HEK293 (cell line): ENCODE data around the gene STEAP3.

ENCODE experiments used
- ZFP41 ChIP-seq: fragments of 450-650 bp; formaldehyde crosslinking; IDR thresholded peaks from 2 replicates; pipeline ENCODE4 v1.5.1; 2016; ENCODE audit warnings: missing biosample characterization, missing genetic modification characterization, borderline replicate concordance
- ZNF112 ChIP-seq: fragments of 450-650 bp; formaldehyde crosslinking; IDR thresholded peaks from 2 replicates; pipeline ENCODE4 v1.5.0; 2017; ENCODE audit warnings: missing biosample characterization, missing genetic modification characterization
- ZNF121 ChIP-seq: fragments of 450-650 bp; formaldehyde crosslinking; IDR thresholded peaks from 2 replicates; pipeline ENCODE4 v1.5.1; 2016; ENCODE audit warnings: missing biosample characterization, missing genetic modification characterization
- ZNF24 ChIP-seq: fragments of 450-650 bp; formaldehyde crosslinking; IDR thresholded peaks from 2 replicates; pipeline ENCODE4 v1.5.1; 2016; ENCODE audit warnings: missing biosample characterization, missing genetic modification characterization
- ZNF600 ChIP-seq: fragments of 450-650 bp; formaldehyde crosslinking; IDR thresholded peaks from 2 replicates; pipeline ENCODE4 v1.5.1; 2016; ENCODE audit warnings: missing biosample characterization, missing genetic modification characterization
- ZNF621 ChIP-seq: fragments of 450-650 bp; formaldehyde crosslinking; IDR thresholded peaks from 2 replicates; pipeline ENCODE4 v1.5.1; 2017; ENCODE audit warnings: missing biosample characterization, missing genetic modification characterization
- ZNF76 ChIP-seq: fragments of 450-650 bp; formaldehyde crosslinking; IDR thresholded peaks from 2 replicates; pipeline ENCODE4; 2016; ENCODE audit warnings: low read depth, missing biosample characterization, missing genetic modification characterization, borderline replicate concordance
- TF ChIP-seq, protein P1 (sequence below): fragments of 450-650 bp; formaldehyde crosslinking; IDR thresholded peaks from 2 replicates; pipeline ENCODE4 v1.5.1; 2016; ENCODE audit warnings: missing biosample characterization, missing genetic modification characterization
- TF ChIP-seq, protein P2 (sequence below): fragments of 450-650 bp; formaldehyde crosslinking; IDR thresholded peaks from 2 replicates; pipeline ENCODE4 v1.5.1; 2016; ENCODE audit warnings: missing biosample characterization, missing genetic modification characterization

DNA sequence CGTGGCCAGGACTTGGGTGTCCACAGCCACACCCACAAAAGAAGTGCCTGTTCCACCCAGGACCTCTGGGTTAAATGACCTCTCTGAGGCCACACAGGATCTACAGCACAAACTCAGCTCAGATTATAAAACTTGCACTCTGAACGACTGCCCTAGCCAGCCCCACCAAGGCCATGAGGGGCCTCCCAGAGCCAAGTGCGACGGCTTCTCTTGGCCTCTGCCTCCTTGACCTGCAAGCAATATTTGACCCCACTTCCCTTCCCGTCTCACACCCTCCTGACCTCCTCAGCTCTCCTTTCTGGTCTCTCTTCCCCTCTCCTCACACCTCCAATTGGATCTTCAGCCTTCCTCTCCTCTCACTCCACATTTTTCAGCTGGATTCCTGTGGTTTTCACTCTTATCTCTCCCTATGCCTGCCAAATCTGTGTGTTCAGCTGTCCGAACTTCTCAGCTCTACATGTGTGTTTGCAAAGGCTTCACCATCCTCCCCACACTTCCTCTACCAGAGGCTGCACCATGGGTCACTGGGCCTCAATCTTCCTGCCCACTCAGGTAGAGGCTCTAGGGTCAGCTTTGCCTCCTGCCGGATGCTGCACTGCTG lies 25.3 kb upstream of the STEAP3 start:
- TF ChIP-seq ZFP41 (tag by site-specific recombination) (no peak), ZNF112 (tag by site-specific recombination) (no peak), ZNF600 (no peak), ZNF621 (no peak), ZNF24 (tag by site-specific recombination) (no peak), ZNF121 (tag by site-specific recombination) (no peak), ZNF76 (no peak)
- TF ChIP-seq, protein P1, sequence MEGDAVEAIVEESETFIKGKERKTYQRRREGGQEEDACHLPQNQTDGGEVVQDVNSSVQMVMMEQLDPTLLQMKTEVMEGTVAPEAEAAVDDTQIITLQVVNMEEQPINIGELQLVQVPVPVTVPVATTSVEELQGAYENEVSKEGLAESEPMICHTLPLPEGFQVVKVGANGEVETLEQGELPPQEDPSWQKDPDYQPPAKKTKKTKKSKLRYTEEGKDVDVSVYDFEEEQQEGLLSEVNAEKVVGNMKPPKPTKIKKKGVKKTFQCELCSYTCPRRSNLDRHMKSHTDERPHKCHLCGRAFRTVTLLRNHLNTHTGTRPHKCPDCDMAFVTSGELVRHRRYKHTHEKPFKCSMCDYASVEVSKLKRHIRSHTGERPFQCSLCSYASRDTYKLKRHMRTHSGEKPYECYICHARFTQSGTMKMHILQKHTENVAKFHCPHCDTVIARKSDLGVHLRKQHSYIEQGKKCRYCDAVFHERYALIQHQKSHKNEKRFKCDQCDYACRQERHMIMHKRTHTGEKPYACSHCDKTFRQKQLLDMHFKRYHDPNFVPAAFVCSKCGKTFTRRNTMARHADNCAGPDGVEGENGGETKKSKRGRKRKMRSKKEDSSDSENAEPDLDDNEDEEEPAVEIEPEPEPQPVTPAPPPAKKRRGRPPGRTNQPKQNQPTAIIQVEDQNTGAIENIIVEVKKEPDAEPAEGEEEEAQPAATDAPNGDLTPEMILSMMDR, result no peak
- TF ChIP-seq, protein P2, sequence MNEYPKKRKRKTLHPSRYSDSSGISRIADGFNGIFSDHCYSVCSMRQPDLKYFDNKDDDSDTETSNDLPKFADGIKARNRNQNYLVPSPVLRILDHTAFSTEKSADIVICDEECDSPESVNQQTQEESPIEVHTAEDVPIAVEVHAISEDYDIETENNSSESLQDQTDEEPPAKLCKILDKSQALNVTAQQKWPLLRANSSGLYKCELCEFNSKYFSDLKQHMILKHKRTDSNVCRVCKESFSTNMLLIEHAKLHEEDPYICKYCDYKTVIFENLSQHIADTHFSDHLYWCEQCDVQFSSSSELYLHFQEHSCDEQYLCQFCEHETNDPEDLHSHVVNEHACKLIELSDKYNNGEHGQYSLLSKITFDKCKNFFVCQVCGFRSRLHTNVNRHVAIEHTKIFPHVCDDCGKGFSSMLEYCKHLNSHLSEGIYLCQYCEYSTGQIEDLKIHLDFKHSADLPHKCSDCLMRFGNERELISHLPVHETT (tag by site-specific recombination), result no peak
